Trophoblast cell (in vitro differentiated cells and primary cell): ENCODE data around the gene MEF2D.
A peak's percentile ranks its signal among the peaks of the same experiment; 100 is the strongest.

Source experiments
- DNase-seq, 2 donors: peaks; one replicate each; pipeline ENCODE4 v3.0.0-alpha.2; 2016
- H2AFZ ChIP-seq: 2 replicates; pipeline ENCODE4 v1.6.1; 2013; ENCODE audit warnings: low read length, moderate library complexity, mild to moderate bottlenecking; ENCODE audit not compliant: insufficient read depth, poor library complexity
- H2AK5ac ChIP-seq: 2 replicates; pipeline ENCODE4 v1.6.1; 2013; ENCODE audit warnings: mild to moderate bottlenecking, low read length
- H2BK120ac ChIP-seq: 2 replicates; pipeline ENCODE4 v1.6.1; 2013; ENCODE audit warnings: low read length, mild to moderate bottlenecking, moderate library complexity; ENCODE audit not compliant: insufficient read depth, poor library complexity
- H2BK12ac ChIP-seq: 2 replicates; pipeline ENCODE4 v1.6.1; 2013; ENCODE audit warnings: mild to moderate bottlenecking, low read length, moderate library complexity
- H2BK5ac ChIP-seq: 2 replicates; pipeline ENCODE4 v1.6.1; 2013; ENCODE audit warnings: low read length, low read depth, moderate library complexity, mild to moderate bottlenecking; ENCODE audit not compliant: poor library complexity
- H3K14ac ChIP-seq: 2 replicates; pipeline ENCODE4 v1.6.1; 2013; ENCODE audit warnings: mild to moderate bottlenecking, low read length
- H3K18ac ChIP-seq: 2 replicates; pipeline ENCODE4 v1.6.1; 2013; ENCODE audit warnings: mild to moderate bottlenecking, low read length
- H3K23ac ChIP-seq: 2 replicates; pipeline ENCODE4 v1.6.1; 2013; ENCODE audit warnings: low read length
- H3K27ac ChIP-seq: 2 replicates; pipeline ENCODE4 v1.5.1; 2013; ENCODE audit warnings: low read depth, mild to moderate bottlenecking, inconsistent platforms, low read length, moderate library complexity
- H3K27me3 ChIP-seq: 2 replicates; pipeline ENCODE4 v1.6.1; 2013; ENCODE audit warnings: inconsistent platforms, mild to moderate bottlenecking, low read length, moderate library complexity; ENCODE audit not compliant: insufficient read depth
- H3K36me3 ChIP-seq, 2 experiments: 1 replicate in 1 of 2; 2 replicates in 1 of 2; pipeline ENCODE4 v1.6.1; 2013; ENCODE audit warnings: low read length in 2 of 2, mild to moderate bottlenecking in 2 of 2, moderate library complexity in 1 of 2; ENCODE audit not compliant: insufficient read depth in 2 of 2, control insufficient read depth in 1 of 2
- H3K4ac ChIP-seq: 2 replicates; pipeline ENCODE4 v1.6.1; 2013; ENCODE audit warnings: low read depth, mild to moderate bottlenecking, low read length, moderate library complexity
- H3K4me1 ChIP-seq, 2 experiments: 1 replicate in 1 of 2; 2 replicates in 1 of 2; pipeline ENCODE4 v1.6.1; 2013; ENCODE audit warnings: low read length in 2 of 2, mild to moderate bottlenecking in 2 of 2, moderate library complexity in 1 of 2; ENCODE audit not compliant: insufficient read depth in 2 of 2, control insufficient read depth in 1 of 2
- H3K4me2 ChIP-seq: 2 replicates; pipeline ENCODE4 v1.6.1; 2013; ENCODE audit warnings: inconsistent platforms, mild to moderate bottlenecking, low read length, moderate library complexity
- H3K4me3 ChIP-seq: 2 replicates; pipeline ENCODE4 v1.5.1; 2013; ENCODE audit warnings: mild to moderate bottlenecking, low read depth, low read length, inconsistent platforms
- H3K79me1 ChIP-seq: one replicate; pipeline ENCODE4 v1.6.1; 2013; ENCODE audit warnings: low read length
- H3K79me2 ChIP-seq: 2 replicates; pipeline ENCODE4 v1.6.1; 2013; ENCODE audit warnings: low read length, mild to moderate bottlenecking; ENCODE audit not compliant: control insufficient read depth, insufficient read depth, poor library complexity
- H3K9ac ChIP-seq: 2 replicates; pipeline ENCODE4 v1.6.1; 2013; ENCODE audit warnings: mild to moderate bottlenecking, low read length
- H3K9me3 ChIP-seq: 2 replicates; pipeline ENCODE4 v1.6.1; 2013; ENCODE audit warnings: low read depth, mild to moderate bottlenecking, control low read depth, inconsistent platforms, low read length; ENCODE audit not compliant: insufficient read depth
- H4K12ac ChIP-seq: 2 replicates; pipeline ENCODE4 v1.6.1; 2013; ENCODE audit warnings: low read depth, mild to moderate bottlenecking, low read length, moderate library complexity
- H4K8ac ChIP-seq: 2 replicates; pipeline ENCODE4 v1.6.1; 2013; ENCODE audit warnings: low read depth, mild to moderate bottlenecking, low read length, moderate library complexity
- H4K91ac ChIP-seq: one replicate; pipeline ENCODE4 v1.6.1; 2013; ENCODE audit warnings: low read depth, mild to moderate bottlenecking, low read length, moderate library complexity
- WGBS: extraction: QIAGEN DNeasy Blood & Tissue Kit; methylation state at CpG from one replicate; pipeline ENCODE4 v1.1.7; 2013; ENCODE audit warnings: missing lambda C conversion rate; ENCODE audit not compliant: insufficient read length, insufficient coverage; ENCODE audit errors: extremely low coverage; 5-methylcytosine and 5-hydroxymethylcytosine counted together

The MEF2D gene

GRCh38 chr1:156530006-156530405 is 29.4 kb upstream of the MEF2D start:
- no peak overlapping the region for H4K91ac ChIP-seq
- no peak overlapping the region for H3K9ac ChIP-seq
- H4K8ac ChIP-seq = no peak overlapping the region
- peaks cover 66 to 75% of the 10 kb centered on the region in 2 experiments for H3K36me3 ChIP-seq
- no peak overlapping the region for H3K18ac ChIP-seq
- no peak overlapping the region for H2BK5ac ChIP-seq
- H2AFZ ChIP-seq = no peak overlapping the region
- peaks cover 2% of the 10 kb centered on the region for H3K9me3 ChIP-seq
- no peak overlapping the region for H3K4ac ChIP-seq
- H3K27me3 ChIP-seq = no peaks in the 10 kb centered on the region
- H3K79me1 ChIP-seq = no peaks in the 10 kb centered on the region
- no peak overlapping the region for H2BK12ac ChIP-seq
- H3K4me2 ChIP-seq = no peak overlapping the region
- no peak overlapping the region for H4K12ac ChIP-seq
- no peak overlapping the region for H2AK5ac ChIP-seq
- H3K79me2 ChIP-seq = no peaks in the 10 kb centered on the region
- no peak overlapping the region for H3K4me3 ChIP-seq
- H3K4me1 ChIP-seq = no peaks in the 10 kb centered on the region
- H2BK120ac ChIP-seq = no peak overlapping the region
- DNase-seq = no peak
- no peak overlapping the region for H3K14ac ChIP-seq
- no peak overlapping the region for H3K23ac ChIP-seq
- H3K27ac ChIP-seq = no peak overlapping the region
- WGBS = no CpG with 5 or more reads among the region's 18 CpGs

GRCh38 chr1:156528875-156529425 is 28.4 kb upstream of the MEF2D start:
- Histone ChIP-seq H2AK5ac (no peak overlapping the region), H3K4ac (no peak overlapping the region), H3K9me3 (peaks cover 2% of the 10 kb centered on the region), H3K9ac (no peak overlapping the region), H3K18ac (no peak overlapping the region), H3K23ac (no peak overlapping the region), H3K36me3 (peaks cover 56 to 72% of the 10 kb centered on the region in 2 experiments), H4K12ac (no peak overlapping the region), H3K79me2 (no peaks in the 10 kb centered on the region), H3K4me1 (no peaks in the 10 kb centered on the region), H3K4me3 (no peak overlapping the region), H4K8ac (no peak overlapping the region), H3K4me2 (no peak overlapping the region), H4K91ac (no peak overlapping the region), H3K14ac (no peak overlapping the region), H2BK12ac (no peak overlapping the region), H2AFZ (no peak overlapping the region), H3K79me1 (no peaks in the 10 kb centered on the region), H2BK120ac (no peak overlapping the region), H3K27ac (no peak overlapping the region), H2BK5ac (no peak overlapping the region), H3K27me3 (no peaks in the 10 kb centered on the region)
- no CpG with 5 or more reads among the region's 8 CpGs for WGBS
- peak; percentile 79 to 93 for DNase-seq

GRCh38 chr1:156528231-156528630 is 27.7 kb upstream of the MEF2D start:
- DNase-seq = no peak
- H3K27ac ChIP-seq = no peak overlapping the region
- H3K4ac ChIP-seq = no peak overlapping the region
- no peak overlapping the region for H3K23ac ChIP-seq
- no peak overlapping the region for H2AK5ac ChIP-seq
- H2BK5ac ChIP-seq = no peak overlapping the region
- WGBS = no CpG with 5 or more reads among the region's 5 CpGs
- H3K9me3 ChIP-seq = peaks cover 2% of the 10 kb centered on the region
- no peak overlapping the region for H4K91ac ChIP-seq
- no peak overlapping the region for H2BK120ac ChIP-seq
- no peak overlapping the region for H2BK12ac ChIP-seq
- H3K18ac ChIP-seq = no peak overlapping the region
- H3K79me1 ChIP-seq = no peaks in the 10 kb centered on the region
- no peaks in the 10 kb centered on the region for H3K79me2 ChIP-seq
- H3K9ac ChIP-seq = no peak overlapping the region
- H4K8ac ChIP-seq = no peak overlapping the region
- H2AFZ ChIP-seq = no peak overlapping the region
- no peaks in the 10 kb centered on the region for H3K4me1 ChIP-seq
- H3K4me3 ChIP-seq = peak overlapping the region; percentile 23
- no peak overlapping the region for H3K4me2 ChIP-seq
- H3K36me3 ChIP-seq = peaks cover 50 to 64% of the 10 kb centered on the region in 2 experiments
- no peaks in the 10 kb centered on the region for H3K27me3 ChIP-seq
- no peak overlapping the region for H3K14ac ChIP-seq
- no peak overlapping the region for H4K12ac ChIP-seq

GRCh38 chr1:156527584-156527983 is 27.0 kb upstream of the MEF2D start:
- Histone ChIP-seq H2AK5ac (no peak overlapping the region), H3K27ac (no peak overlapping the region), H3K23ac (no peak overlapping the region), H3K14ac (no peak overlapping the region), H4K12ac (no peak overlapping the region), H2BK5ac (no peak overlapping the region), H3K27me3 (no peaks in the 10 kb centered on the region), H2BK12ac (no peak overlapping the region), H3K4me1 (no peaks in the 10 kb centered on the region), H3K18ac (no peak overlapping the region), H3K79me2 (no peaks in the 10 kb centered on the region), H3K4me2 (no peak overlapping the region), H2BK120ac (no peak overlapping the region), H4K8ac (no peak overlapping the region), H3K9me3 (peaks cover 2% of the 10 kb centered on the region), H3K4ac (no peak overlapping the region), H4K91ac (no peak overlapping the region), H3K9ac (no peak overlapping the region), H3K4me3 (no peak overlapping the region), H2AFZ (no peak overlapping the region), H3K79me1 (no peaks in the 10 kb centered on the region), H3K36me3 (peaks cover 44 to 58% of the 10 kb centered on the region in 2 experiments)
- no CpG with 5 or more reads among the region's 2 CpGs for WGBS
- no peak for DNase-seq
